ENCODE measurements around the gene SERPINA5. TPM values are rescaled to one million over a fixed set of nuclear protein-coding genes. Genes with fewer than 3 reads are reported as not detected.
A peak's percentile ranks its signal among the peaks of the same experiment; 100 is the strongest.

Gene SERPINA5
- total and polyA plus RNA-seq, 10 of the 15 experiments (the other 5 are each of a cell fraction or from before 2014, with no cell fraction given), result 0.90 TPM; not detected in 9

GRCh38 chr14:94548999-94549985, 31.9 kb upstream of the SERPINA5 start:
- Histone ChIP-seq H3K9ac (ENCODE audit: control insufficient read depth, insufficient read depth, low read length) (no peak overlapping the region), H3K4me2 (ENCODE audit: control insufficient read depth, insufficient read depth) (no peak overlapping the region), H3K27me3 (replicated peaks in 1 of 2; ENCODE audit: control insufficient read depth in 2 of 2, insufficient read depth in 2 of 2, low read length in 1 of 2) (peaks cover 0 to 8% of the 10 kb centered on the region in 2 experiments; a peak in 1 of 4 replicates), H3K36me3 (ENCODE audit: control insufficient read depth in 2 of 2, insufficient read depth in 2 of 2, low read length in 1 of 2) (no peaks in the 10 kb centered on the region), H3K27ac (ENCODE audit: control insufficient read depth, insufficient read depth) (no peak overlapping the region), H2AFZ (ENCODE audit: control insufficient read depth, low read depth, low read length) (no peak overlapping the region), H3K4me3 (no peak overlapping the region), H3K79me2 (ENCODE audit: control insufficient read depth, insufficient read depth, low read length) (no peaks in the 10 kb centered on the region), H4K20me1 (ENCODE audit: control insufficient read depth, insufficient read depth) (no peaks in the 10 kb centered on the region), H3K4me1 (ENCODE audit: control insufficient read depth, insufficient read depth, low read length) (no peaks in the 10 kb centered on the region), H3K9me3 (replicated peaks; ENCODE audit: control insufficient read depth, insufficient read depth, low read length) (no peaks in the 10 kb centered on the region; the same call in 2 of the 3 replicates)
- SMC1A ChIA-PET (ENCODE audit: uncharacterized antibody, unreplicated experiment), result interaction anchor here (0.8 to 1.3 kb wide), 4 partner anchors 113 to 126 kb away, joined by 3 to 10 read pairs (median 4); no protein-coding TSS in a partner anchor
- CTCF ChIA-PET, result interaction anchor here (0.6 to 3.2 kb wide), 23 partner anchors 8 to 413 kb away, joined by 3 to 22 read pairs (median 3); partner anchors contain the start of gene SERPINA4
- in situ Hi-C loops (cut with MboI) (loop anchor here (5.0 kb wide), 1 partner anchor 117 kb away; no protein-coding TSS in a partner anchor), intact Hi-C loops (cut with micrococcal nuclease; ENCODE audit: unreplicated experiment) (loop anchor here (1.0 kb wide), 4 partner anchors 63 to 417 kb away; no protein-coding TSS in a partner anchor)
- DNase-seq (ENCODE audit: low read depth, low spot score) (no peak), FAIRE-seq (peak; percentile 86), ATAC-seq (peak; percentile 93)
- RAD21 ChIA-PET (ENCODE audit: unreplicated experiment), result interaction anchor here (0.6 to 2.7 kb wide), 6 partner anchors 19 to 416 kb away, joined by 3 to 12 read pairs (median 3); no protein-coding TSS in a partner anchor
- POLR2A ChIA-PET, result no interaction called here
- 8% methylated on average over 24 of the region's 24 CpGs for WGBS (ENCODE audit: insufficient coverage, insufficient replicate concordance, low lambda C conversion rate, missing lambda C conversion rate)
- BruUV-seq (replicated peaks), result no TSS peak
- TF ChIP-seq SREBF1 (IDR thresholded peaks at IDR 0.05; ENCODE audit: low read length) (no peak), YY1 (IDR thresholded peaks at IDR 0.05; ENCODE audit: low read depth, low read length) (peak; percentile 35; the same call in 1 of the 2 replicates), KDM1A (IDR thresholded peaks at IDR 0.05; ENCODE audit: borderline replicate concordance) (no peak), ZZZ3 (IDR thresholded peaks at IDR 0.05; ENCODE audit: control insufficient read depth, insufficient read length, low read depth) (no peak), HSF1 (IDR thresholded peaks at IDR 0.05; ENCODE audit: low read depth, low read length) (no peak), TBL1XR1 (IDR thresholded peaks at IDR 0.05; ENCODE audit: low read depth, low read length) (no peak), RB1 (IDR thresholded peaks at IDR 0.05; ENCODE audit: borderline replicate concordance) (no peak), LARP7 (IDR thresholded peaks at IDR 0.05) (no peak), CEBPZ (IDR thresholded peaks at IDR 0.05; ENCODE audit: low read depth, low read length) (no peak), SMC3 (IDR thresholded peaks at IDR 0.05; ENCODE audit: borderline replicate concordance, low read length) (peak; percentile 84), CTCF (IDR thresholded peaks at IDR 0.05 in 2 of 3, conservative IDR thresholded peaks at IDR 0.05 in 1 of 3; ENCODE audit: control insufficient read depth in 2 of 3, extremely low read depth in 1 of 3, insufficient read depth in 1 of 3, low read depth in 3 of 3, low read length in 3 of 3) (peak; percentile 78 to 86 (median 86)), BACH1 (IDR thresholded peaks at IDR 0.05; ENCODE audit: borderline replicate concordance) (no peak), TARDBP (IDR thresholded peaks at IDR 0.05; ENCODE audit: borderline replicate concordance) (no peak), POLR2AphosphoS5 (IDR thresholded peaks at IDR 0.05; ENCODE audit: low read length) (no peak), ATF7 (IDR thresholded peaks at IDR 0.05; ENCODE audit: low read depth) (no peak), NR2C1 (IDR thresholded peaks at IDR 0.05) (no peak), FOS (IDR thresholded peaks at IDR 0.05; ENCODE audit: borderline replicate concordance, extremely low read depth, insufficient read length) (no peak)
